MCF 10A (cell line): Measurements from ENCODE around the gene CDK14. TPM values are rescaled to one million over a fixed set of nuclear protein-coding genes. Genes with fewer than 3 reads are reported as not detected.

ENCODE experiments used
- BruUV-seq: library from RNA; stranded (reverse); fragments of 400-500 nt; replicated peaks from 2 replicates; lab custom pipeline; 2021; lab: Mats Ljungman, UMichigan
- CTCF ChIA-PET: fragments of 300-600 bp; sonication (Branson Sonifier 250); formaldehyde crosslinking; extraction: SDS; loops from one replicate; lab custom pipeline; 2021; ENCODE audit warnings: antibody characterized with exemption, inconsistent platforms; lab: Yijun Ruan, JAX
- POLR2A ChIA-PET: fragments of 300-600, 350-650 bp; sonication (Branson Sonifier 250); formaldehyde crosslinking; extraction: SDS; loops from one replicate; lab custom pipeline; 2020; ENCODE audit warnings: antibody characterized with exemption, inconsistent platforms; lab: Yijun Ruan, JAX
- DNase-seq: peaks from one replicate; pipeline ENCODE4 v3.0.0-alpha.2; 2018; ENCODE audit not compliant: unreplicated experiment
- H3K27ac Mint-ChIP-seq: one replicate; pipeline ENCODE4 v1.8.0; 2022; ENCODE audit warnings: mild to moderate bottlenecking, low read depth, mixed read lengths; ENCODE audit not compliant: unreplicated experiment
- H3K27me3 Mint-ChIP-seq: one replicate; pipeline ENCODE4 v1.8.0; 2022; ENCODE audit warnings: mixed read lengths; ENCODE audit not compliant: insufficient read depth, unreplicated experiment
- H3K36me3 Mint-ChIP-seq: one replicate; pipeline ENCODE4 v1.8.0; 2022; ENCODE audit warnings: mild to moderate bottlenecking, moderate library complexity, mixed read lengths; ENCODE audit not compliant: insufficient read depth, unreplicated experiment
- H3K4me1 Mint-ChIP-seq: one replicate; pipeline ENCODE4 v1.8.0; 2022; ENCODE audit warnings: mixed read lengths; ENCODE audit not compliant: insufficient read depth, unreplicated experiment
- H3K4me3 Mint-ChIP-seq: one replicate; pipeline ENCODE4 v1.8.0; 2022; ENCODE audit warnings: mild to moderate bottlenecking, moderate library complexity, mixed read lengths; ENCODE audit not compliant: unreplicated experiment
- H3K9me3 Mint-ChIP-seq: one replicate; pipeline ENCODE4 v1.8.0; 2022; ENCODE audit warnings: mixed read lengths; ENCODE audit not compliant: unreplicated experiment
- CTCF ChIP-seq: fragments of 200-600 bp; IDR thresholded peaks from one replicate; pipeline ENCODE4 v1.8.0; 2022; ENCODE audit warnings: antibody characterized with exemption, mild to moderate bottlenecking; ENCODE audit not compliant: unreplicated experiment
- intact Hi-C: fragments of 100-400 bp; cut with micrococcal nuclease; formaldehyde crosslinking; loops from 2 replicates; pipeline ENCODE4 v1.14.1; 2022
- total RNA-seq: library from RNA; stranded (reverse); gene quantifications from 2 replicates; pipeline ENCODE4 v1.2.3, GENCODE V29; 2022

The CDK14 gene
- total RNA-seq, 1 experiment from 2014 or later: 32.0 TPM

GRCh38 chr7:90879924-90880323 is 283.8 kb downstream of the CDK14 start:
- H3K9me3 Mint-ChIP-seq: no peaks in the 10 kb centered on the region
- H3K4me3 Mint-ChIP-seq: no peak overlapping the region
- H3K27ac Mint-ChIP-seq: no peak overlapping the region
- TF ChIP-seq CTCF: no peak
- POLR2A ChIA-PET: no interaction called here
- peaks cover 4% of the 10 kb centered on the region for H3K36me3 Mint-ChIP-seq
- no peaks in the 10 kb centered on the region for H3K27me3 Mint-ChIP-seq
- no peaks in the 10 kb centered on the region for H3K4me1 Mint-ChIP-seq
- intact Hi-C loops: no loop called here
- BruUV-seq: no TSS peak
- DNase-seq: no peak
- CTCF ChIA-PET: no interaction called here

GRCh38 chr7:90886416-90886815 is 290.3 kb downstream of the CDK14 start:
- ChIA-PET CTCF (interaction anchor here (0.6 kb wide), 1 partner anchor 10 kb away, joined by 3 read pairs; no protein-coding TSS in a partner anchor), POLR2A (no interaction called here)
- Mint-ChIP-seq H3K9me3 (no peaks in the 10 kb centered on the region), H3K27me3 (no peaks in the 10 kb centered on the region), H3K4me1 (peaks cover 7% of the 10 kb centered on the region), H3K27ac (no peak overlapping the region), H3K36me3 (peaks cover 4% of the 10 kb centered on the region), H3K4me3 (no peak overlapping the region)
- no peak for DNase-seq
- no peak for TF ChIP-seq CTCF
- intact Hi-C loops: no loop called here
- BruUV-seq: no TSS peak

GRCh38 chr7:90889210-90889609 is 293.1 kb downstream of the CDK14 start:
- POLR2A ChIA-PET: interaction anchor here (0.6 kb wide), 1 partner anchor 12 kb away, joined by 6 read pairs; no protein-coding TSS in a partner anchor
- no peaks in the 10 kb centered on the region for H3K27me3 Mint-ChIP-seq
- no peak overlapping the region for H3K4me3 Mint-ChIP-seq
- peaks cover 7% of the 10 kb centered on the region for H3K4me1 Mint-ChIP-seq
- peaks cover 2% of the 10 kb centered on the region for H3K36me3 Mint-ChIP-seq
- H3K9me3 Mint-ChIP-seq: no peaks in the 10 kb centered on the region
- DNase-seq: no peak
- no peak for TF ChIP-seq CTCF
- intact Hi-C loops: no loop called here
- no peak overlapping the region for H3K27ac Mint-ChIP-seq
- BruUV-seq: no TSS peak
- CTCF ChIA-PET: no interaction called here

- BruUV-seq: no TSS peak
Observed at GRCh38 chr7:90889644-90890043, 293.5 kb downstream of the CDK14 start.

More at GRCh38 chr7:90889644-90890043, 293.5 kb downstream of the CDK14 start:
- H3K4me1 Mint-ChIP-seq: peaks cover 7% of the 10 kb centered on the region
- ChIA-PET POLR2A (no interaction called here), CTCF (interaction anchor here (0.8 kb wide), 1 partner anchor 75 kb away, joined by 5 read pairs; no protein-coding TSS in a partner anchor)
- no peak for TF ChIP-seq CTCF
- H3K36me3 Mint-ChIP-seq: no peaks in the 10 kb centered on the region
- intact Hi-C loops: no loop called here
- H3K4me3 Mint-ChIP-seq: no peak overlapping the region
- H3K9me3 Mint-ChIP-seq: no peaks in the 10 kb centered on the region
- DNase-seq: no peak
- no peaks in the 10 kb centered on the region for H3K27me3 Mint-ChIP-seq
- H3K27ac Mint-ChIP-seq: peak overlapping the region; percentile 54
